T-helper 2 cell (primary cell): ENCODE measurements around the gene MYO7A.
A peak's percentile ranks its signal among the peaks of the same experiment; 100 is the strongest.

Source experiments
- DNase-seq, 5 experiments: peaks; one replicate each; pipeline versions ENCODE4 v3.0.0 to v3.0.0-alpha.2; 2012 to 2022
- total RNA-seq, 2 donors: gene quantifications; one replicate each; lab custom pipeline; 2026; lab: John Stamatoyannopoulos, UW

Gene MYO7A
- total RNA-seq: 2.6 to 4.4 reads per million in 2 donors

- DNase-seq: no peak
Measured at GRCh38 chr11:77127920-77128691, at the start of gene MYO7A. TSS of gene MYO7A (plus strand) at chr11:77128246. CDS start at chr11:77130635, 2,389 bp downstream.

DNA sequence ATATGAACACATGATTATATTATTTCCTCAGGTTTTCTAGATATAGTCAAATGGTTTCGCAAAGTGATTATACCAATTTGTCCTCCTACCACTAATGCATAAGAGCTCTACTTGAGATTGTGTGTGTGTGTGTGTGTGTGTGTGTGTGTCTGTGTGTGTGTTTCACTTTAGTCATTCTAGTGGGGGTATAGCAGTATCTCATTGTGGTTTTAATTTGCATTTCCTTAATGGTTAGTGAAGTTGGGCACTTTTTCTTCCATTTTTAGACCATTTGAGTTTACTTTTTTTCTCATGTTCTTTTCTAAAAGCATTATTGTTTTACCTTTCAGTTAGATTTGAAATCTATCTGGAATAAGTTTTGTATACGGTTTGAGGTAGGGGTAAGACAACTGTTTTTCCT, 48.4 kb upstream of the MYO7A start:
- no peak for DNase-seq

- DNase-seq: peak in 1 of 5 experiments; percentile 0
Measured at GRCh38 chr11:77080643-77081210, 47.3 kb upstream of the MYO7A start.

- DNase-seq: peak in 1 of 5 experiments; percentile 5
Measured at GRCh38 chr11:77081381-77081851, 46.6 kb upstream of the MYO7A start.

- DNase-seq: peak in 1 of 5 experiments; percentile 6
Measured at GRCh38 chr11:77081976-77082836, 45.8 kb upstream of the MYO7A start.

DNA sequence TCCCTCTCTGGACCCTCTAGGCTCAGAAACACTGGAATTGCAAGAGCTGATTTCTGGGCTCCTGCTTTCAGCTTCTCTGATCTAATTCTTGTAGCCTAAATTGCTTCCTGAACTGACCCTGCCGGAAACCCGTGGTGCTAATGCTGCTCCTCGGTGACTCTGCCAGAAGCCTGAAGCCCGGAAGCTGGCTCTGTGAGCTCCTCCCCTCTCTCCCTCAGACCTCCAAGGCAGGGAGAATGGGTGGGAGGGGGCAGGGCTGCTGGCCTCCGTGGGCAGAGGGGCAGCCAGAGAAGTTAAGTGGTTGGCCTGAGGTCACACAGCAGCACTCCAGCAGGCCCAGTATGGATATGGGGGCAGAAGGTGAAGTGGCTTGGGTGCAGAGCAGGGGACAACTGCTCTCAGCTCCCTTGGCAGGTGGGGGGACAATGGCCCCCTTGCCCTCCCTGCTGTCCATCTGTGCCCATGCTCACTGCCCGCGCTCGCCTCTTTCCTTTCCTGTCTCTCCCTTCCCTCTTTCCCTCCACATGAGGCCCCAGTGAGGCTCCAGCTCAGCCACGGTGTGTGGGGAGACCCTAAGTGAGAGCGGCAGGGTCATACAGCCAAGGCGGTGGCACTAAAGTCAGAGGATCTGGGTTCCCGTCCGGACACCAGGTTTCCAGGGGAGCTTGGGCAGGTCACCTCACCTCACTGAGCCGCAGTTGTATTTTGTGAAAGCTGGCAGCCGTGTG, 45.0 kb upstream of the MYO7A start:
- peak in 3 of 5 experiments; percentile 4 to 75 (median 21) for DNase-seq

GRCh38 chr11:77083566-77084245, 44.3 kb upstream of the MYO7A start:
- no peak for DNase-seq

GRCh38 chr11:77084581-77085191, 43.4 kb upstream of the MYO7A start:
- peak in 1 of 5 experiments; percentile 1 for DNase-seq

- DNase-seq: peak in 1 of 5 experiments; percentile 1
Measured at GRCh38 chr11:77085652-77086051, 42.4 kb upstream of the MYO7A start.

GRCh38 chr11:77086521-77087472, 41.2 kb upstream of the MYO7A start:
- no peak for DNase-seq

DNA sequence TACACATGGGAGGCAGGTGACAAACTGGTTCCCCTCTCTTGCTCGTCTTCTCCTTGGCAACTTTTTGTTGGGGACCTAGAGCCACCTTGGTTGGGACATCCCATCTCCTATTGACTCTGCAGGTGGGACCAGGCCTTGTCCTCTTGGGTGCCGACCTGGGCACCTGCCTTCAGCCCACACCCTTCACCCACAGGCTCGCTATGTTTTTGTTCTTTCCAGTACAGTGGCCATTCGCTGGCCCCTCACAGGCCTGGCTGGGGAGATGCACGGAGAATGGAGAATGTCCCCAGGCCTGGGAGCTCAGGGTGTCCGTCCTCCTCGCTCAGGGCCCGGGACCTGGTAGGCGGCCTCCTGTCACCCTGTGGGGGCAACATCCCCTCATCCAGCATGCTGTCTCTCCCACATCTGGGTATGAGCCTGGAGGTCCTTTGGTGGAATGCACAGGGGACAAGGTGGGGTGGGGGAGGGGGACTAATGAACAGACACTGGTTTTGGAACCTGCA, 40.3 kb upstream of the MYO7A start:
- DNase-seq: no peak

GRCh38 chr11:77088236-77089003, 39.6 kb upstream of the MYO7A start:
- no peak for DNase-seq

- DNase-seq: no peak
Measured at GRCh38 chr11:77089004-77089545, 39.0 kb upstream of the MYO7A start.

- DNase-seq: no peak
Measured at GRCh38 chr11:77090046-77090372, 38.0 kb upstream of the MYO7A start.

DNA sequence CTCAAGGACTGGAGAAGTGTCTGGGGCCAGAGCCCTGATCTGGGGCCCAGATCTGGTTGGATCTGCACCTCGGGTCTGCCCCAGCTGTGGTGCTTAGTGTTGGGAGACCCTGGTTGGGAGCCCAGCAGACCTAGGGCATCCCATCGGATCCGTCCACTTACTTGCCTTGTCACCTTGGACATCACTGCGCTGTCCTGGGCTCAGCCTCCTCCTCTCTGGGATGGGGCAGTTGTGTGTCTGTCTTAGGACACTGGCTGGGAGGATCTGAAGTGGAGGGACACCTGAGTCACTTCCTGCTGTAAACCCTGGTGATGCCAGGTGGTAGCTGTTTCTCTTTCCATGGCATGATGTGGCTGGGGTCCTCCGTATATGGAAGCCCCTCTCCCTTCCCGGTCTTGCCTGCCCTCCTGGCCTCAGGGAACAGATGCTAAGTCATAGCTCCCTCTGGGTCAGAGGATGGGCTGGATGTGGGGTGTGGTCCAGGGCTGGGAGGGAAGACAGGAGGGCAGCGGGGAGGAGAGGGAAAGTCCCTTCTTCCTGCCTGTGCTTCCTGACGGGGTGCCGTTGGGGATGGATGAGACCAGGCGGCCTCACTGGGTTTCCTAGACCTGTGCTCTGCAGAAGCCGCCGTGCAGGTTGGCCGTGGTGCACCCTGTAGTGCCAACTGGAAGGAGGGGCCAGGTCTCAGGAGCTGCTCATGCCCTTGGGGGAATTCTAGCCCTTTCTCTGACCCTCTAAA, 37.5 kb upstream of the MYO7A start:
- DNase-seq: no peak

DNA sequence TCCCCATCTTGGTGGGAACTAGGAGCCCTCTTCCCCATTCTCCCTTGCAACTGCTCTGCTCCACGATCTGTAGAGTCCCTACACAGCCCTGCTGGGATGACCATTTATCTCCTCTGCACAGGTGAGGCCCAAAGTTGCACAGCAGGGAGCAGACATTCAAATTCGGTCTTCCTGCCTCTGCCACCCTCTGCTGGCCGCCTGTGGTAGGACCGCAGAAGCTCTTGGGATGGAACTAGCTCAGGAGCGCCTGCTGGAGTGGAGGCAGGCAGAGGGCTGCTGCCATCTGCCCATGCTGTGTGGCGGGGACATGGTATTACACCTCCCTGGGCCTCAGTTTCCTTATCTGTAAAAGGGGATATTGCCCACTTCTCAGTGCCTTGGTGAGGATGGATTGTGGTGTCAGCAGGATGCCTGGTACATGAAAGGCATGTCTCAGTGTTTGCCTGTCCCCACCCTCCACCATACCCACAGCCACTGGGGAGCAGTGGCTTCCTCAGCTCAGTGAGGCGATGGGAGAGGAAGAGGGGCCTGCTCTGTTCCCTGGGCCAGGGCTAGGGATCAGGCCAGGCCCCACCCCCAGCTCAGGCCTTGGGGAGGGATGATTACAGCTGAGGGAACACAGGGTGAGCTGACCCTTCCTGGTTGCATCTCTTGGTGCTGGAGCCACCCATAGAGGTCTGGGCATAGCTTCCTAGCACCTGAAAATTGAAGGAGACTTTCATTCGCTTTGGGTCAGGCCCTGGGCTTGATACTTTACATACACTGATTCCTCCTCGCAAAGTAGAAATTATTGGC, 36.7 kb upstream of the MYO7A start:
- peak; percentile 42 to 74 (median 67) for DNase-seq

DNA sequence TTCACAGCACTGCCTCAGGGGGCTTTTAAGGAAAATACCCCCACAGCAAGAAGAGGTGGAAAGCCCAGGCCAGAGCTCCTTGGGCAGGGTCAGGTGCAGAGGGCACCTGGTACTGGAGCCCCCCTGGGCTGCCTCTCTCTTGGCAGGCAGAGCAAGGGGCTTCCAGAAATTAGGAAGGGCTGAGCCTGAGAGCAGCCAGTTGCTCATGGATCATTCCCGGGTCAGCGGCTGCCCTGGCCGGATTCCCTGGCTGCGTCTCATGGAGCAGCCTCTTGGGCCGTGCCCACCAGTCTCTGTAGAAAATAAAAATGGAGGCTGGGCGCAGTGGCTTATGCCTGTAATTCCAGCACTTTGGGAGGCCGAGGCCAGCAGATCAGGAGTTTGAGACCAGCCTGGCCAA, 35.7 kb upstream of the MYO7A start:
- DNase-seq: no peak
